Activated CD4-positive, alpha-beta T cell treated with anti-CD3 and anti-CD28 coated beads, Interleukin-10, Interleukin-2, amounts not matched to agents 100 ng/mL and 50 ng/mL, durations not matched to agents 16 hours and 8 hours (primary cell): ENCODE measurements around the gene C1orf198.
"Not testable (repeated sequence)": the region's sequence is repeated elsewhere in the genome, so short reads cannot be mapped to it uniquely, and the experiment has no call there.

Experiments used
- DNase-seq: peaks from one replicate; pipeline ENCODE4 v3.0.0-alpha.2; 2020

The C1orf198 gene

GRCh38 chr1:230858918-230859729, 9.2 kb downstream of the C1orf198 start:
- no peak for DNase-seq

- no peak for DNase-seq
These were observed 10.0 kb downstream of the C1orf198 start for GRCh38 chr1:230858236-230858820.

DNA sequence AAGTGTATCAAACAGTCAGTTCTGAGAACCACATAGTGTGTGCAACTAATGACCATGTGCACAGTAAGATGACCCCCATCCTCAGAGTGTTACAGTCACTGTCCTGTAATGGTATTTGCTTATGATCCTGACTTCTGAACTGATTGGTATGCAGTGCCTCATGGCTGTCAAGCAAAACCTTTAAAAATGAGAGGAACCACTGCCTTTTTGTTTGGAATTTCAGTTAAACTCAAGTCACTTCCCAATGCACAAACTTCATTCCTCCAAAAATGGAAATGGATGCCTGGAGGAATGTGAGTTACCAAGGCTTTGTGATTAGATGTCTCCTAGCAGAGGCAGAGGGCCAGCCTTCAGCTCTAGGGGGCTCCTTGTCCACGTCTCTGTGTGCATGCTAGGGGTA, 10.5 kb downstream of the C1orf198 start:
- no peak for DNase-seq

DNA sequence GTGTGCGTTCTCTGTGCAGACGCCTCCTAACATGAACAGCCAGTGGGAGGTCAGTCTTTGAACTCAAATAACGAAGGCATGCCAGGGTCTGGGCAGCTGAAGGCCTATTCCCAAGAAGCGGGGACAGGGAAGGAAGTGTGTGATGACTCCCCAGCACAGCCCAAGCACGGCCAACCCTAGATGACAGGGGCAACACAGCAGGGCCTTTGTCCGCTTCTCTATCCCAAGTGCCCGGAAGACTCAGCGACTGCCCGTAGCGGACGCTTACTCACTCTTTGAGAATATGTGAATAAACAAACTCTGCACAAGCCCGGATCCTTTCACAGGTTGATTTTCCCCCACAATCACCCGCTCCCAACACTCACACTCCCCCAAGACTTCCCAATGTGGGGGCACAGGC, 11.2 kb downstream of the C1orf198 start:
- DNase-seq: no peak

DNA sequence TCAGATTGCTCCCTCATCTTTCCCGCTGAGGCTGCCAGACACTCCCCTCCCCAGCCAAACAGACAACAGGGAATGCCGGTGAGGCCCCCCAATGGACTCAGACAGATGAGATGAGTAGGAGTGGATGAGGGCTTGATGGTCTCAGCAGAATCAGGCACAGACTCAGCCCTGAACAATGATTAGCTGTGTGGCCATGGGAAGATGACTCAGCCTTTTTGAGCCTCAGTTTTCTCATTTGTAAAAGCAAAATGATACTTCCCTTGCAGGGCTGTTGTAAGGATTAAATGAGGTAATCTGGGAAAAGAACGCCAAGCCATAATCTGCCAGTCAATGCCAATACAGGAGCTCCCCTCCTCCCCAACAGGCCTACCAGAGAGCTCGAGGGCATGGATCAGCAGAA, 12.4 kb downstream of the C1orf198 start:
- no peak for DNase-seq

GRCh38 chr1:230854423-230854822, 13.9 kb downstream of the C1orf198 start:
- no peak for DNase-seq

DNA sequence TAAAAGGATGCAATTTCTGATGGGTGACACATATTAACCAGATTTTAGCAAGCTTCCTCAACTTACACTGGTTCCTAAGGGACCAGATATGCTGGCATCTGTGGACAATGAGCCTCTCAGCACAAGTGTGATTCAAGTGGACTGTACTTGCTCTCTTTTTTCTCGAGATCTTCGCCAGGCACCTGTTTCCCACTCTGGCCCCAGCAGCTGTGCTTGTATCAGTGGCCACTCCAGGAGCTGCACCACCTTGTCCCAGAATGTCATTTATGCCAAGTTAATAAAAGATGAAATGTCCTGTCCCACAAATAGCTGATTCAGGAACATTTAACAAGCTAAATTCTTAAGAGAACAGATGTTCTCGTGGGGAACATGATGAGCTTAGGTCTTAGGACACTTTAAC, 14.6 kb downstream of the C1orf198 start:
- DNase-seq: no peak

DNA sequence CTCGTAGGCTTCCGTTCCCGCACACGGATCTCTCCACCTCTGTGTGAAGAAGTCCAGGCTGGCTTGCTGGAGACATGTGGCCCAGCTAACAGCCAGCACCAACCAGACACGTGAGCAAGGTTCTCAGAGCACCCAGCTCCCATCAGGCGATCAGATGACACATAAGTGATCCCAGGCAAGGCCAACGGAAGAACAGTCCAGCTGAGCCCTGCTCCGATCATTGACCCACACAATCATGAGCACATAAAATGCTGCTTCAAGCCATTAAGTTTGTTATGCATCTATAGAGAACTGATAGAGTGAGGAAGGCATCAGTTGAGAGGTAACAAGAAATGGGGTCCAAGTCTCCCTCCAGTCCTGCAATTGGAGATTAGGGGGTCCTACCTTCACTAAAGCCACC, 15.4 kb downstream of the C1orf198 start:
- no peak for DNase-seq

GRCh38 chr1:230851291-230851691, 17.0 kb downstream of the C1orf198 start:
- no peak for DNase-seq

DNA sequence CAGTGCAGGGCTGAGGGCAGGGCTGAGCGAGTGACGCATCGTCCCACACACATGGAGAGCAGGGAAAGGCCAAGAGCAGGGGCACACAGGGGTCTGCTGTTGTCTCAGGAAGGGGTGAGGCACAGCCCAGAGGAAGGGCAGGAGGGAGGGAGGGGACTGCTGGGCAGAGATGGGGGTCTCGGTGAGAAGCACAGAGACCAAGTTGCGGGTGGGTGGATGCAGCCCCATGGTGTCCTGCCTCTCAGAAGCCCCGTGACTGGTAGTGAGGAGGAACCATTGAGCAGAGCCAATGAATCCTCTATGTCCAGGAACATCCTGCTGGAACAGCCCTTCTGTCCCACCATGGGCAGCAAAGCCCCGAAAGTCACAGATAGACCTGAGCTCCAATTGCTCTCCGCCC, 17.8 kb downstream of the C1orf198 start:
- no peak for DNase-seq

GRCh38 chr1:230849451-230850224, 18.7 kb downstream of the C1orf198 start:
- DNase-seq: no peak

GRCh38 chr1:230848235-230848634, 20.1 kb downstream of the C1orf198 start:
- no peak for DNase-seq

DNA sequence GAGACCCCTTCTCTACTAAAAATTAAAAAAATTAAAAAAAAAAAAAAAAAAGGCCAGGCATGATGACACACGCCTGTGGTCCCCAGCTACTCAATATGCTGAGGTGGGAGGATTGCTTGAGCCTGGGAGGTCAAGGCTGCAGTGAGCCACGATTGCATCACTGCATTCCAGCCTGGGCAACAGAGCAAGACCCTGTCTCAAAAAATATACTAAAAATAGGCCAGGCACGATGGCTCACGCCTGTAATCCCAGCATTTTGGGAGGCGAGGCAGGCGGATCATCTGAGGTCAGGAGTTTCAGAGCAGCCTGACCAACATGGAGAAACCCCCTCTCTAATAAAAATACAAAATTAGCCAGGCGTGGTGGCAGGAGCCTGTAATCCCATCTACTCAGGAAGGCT, 23.1 kb downstream of the C1orf198 start:
- not testable (repeated sequence) for DNase-seq

DNA sequence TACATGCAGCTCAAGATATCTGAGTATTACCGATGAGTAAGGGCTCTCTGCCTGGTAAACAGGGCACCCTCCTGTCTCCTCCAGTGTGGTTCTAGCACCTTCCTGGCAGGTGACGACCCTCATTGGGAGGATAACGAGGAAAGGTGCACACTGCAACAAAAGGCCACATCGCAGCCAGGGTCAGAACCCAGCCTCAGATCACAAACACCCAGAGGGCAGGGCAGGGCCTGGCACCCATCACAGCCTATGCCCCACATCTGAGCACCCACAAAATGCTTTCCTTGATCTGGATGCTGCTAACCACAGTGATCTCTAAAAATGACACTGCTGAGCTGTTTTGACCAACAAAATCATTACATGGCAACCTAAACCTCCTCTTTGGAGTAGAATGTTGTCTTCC, 23.8 kb downstream of the C1orf198 start:
- DNase-seq: no peak

DNA sequence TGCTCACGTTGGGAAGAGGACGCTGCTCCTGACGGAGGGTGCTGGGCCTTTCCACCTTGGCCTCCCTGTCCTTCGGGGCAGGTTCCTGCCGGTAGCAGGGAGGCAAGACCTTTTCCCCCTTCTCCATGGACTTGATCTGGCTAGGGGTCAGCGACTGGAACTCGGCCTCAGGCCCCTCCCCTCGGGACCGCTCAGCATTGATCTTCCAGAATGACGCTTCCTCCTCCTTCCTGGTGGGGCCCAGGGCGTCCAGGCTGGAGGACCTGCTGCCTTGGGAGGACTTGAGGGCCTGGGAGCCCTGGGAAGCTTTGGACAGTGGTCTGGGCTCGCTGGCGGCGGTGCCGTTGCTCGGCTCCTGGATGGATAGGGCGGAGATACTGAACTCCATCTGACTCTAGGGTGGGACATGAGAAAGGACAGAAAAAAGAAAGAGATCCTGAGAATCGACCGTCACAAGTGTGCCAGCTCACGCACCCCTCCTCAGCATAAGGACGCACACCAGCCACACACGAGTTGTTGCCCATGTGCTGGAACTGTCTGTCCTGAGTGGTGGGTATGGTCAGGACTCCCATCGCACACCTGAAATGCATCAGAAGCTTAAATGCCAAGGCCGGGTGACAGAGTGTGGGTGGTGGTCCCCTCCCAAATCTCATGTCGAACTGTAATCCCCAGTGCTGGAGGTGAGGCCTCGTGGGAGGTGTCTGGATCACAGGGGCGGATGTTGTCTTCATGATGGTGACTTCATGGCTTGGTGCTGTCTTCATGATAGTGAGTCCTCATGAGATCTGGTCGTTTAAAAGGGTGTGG, 24.6 kb downstream of the C1orf198 start:
- DNase-seq: no peak

GRCh38 chr1:230842801-230843200, 25.5 kb downstream of the C1orf198 start:
- DNase-seq: no peak

DNA sequence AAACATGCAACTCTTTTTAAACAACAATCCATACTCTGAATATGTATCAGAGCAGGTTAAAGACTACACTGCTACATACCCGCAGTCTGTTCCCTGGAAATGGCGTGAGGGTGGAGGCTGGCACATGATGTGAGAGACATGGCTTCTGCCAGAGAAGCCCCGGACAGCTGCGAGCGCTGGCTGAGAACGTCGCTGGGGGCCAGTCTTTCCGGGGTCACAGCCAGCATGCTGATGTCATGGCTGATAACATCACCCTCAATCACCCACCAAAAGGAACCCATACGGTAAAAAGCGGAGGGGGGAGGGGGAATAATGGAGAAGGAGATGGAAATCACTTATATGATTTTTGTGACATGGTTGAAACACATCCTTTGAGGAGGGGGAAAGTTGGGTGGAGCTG, 29.1 kb downstream of the C1orf198 start:
- DNase-seq: no peak

- DNase-seq: no peak
These were observed 31.5 kb downstream of the C1orf198 start for GRCh38 chr1:230836793-230837192.

DNA sequence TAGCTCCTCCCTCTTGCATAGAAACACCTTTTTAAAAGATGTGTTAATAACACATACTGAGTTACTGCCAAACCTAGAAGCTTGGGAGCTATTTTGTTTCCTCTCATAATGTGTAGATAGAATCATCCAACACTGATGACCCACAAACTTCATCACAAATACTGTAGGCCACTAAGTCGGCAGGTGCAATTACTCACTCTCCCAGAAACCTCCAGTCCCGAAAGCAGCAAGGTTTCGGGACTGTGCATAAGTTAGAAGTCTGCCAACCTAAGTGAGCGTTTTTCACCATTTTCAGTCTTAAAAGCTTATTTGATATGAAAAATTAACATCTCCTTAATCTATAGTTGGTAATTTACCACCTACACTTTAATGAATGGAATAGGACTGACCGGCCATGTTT, 32.0 kb downstream of the C1orf198 start:
- no peak for DNase-seq

- no peak for DNase-seq
These were observed 34.0 kb downstream of the C1orf198 start for GRCh38 chr1:230834292-230834691.

- no peak for DNase-seq
These were observed 34.8 kb downstream of the C1orf198 start for GRCh38 chr1:230833511-230833910.

DNA sequence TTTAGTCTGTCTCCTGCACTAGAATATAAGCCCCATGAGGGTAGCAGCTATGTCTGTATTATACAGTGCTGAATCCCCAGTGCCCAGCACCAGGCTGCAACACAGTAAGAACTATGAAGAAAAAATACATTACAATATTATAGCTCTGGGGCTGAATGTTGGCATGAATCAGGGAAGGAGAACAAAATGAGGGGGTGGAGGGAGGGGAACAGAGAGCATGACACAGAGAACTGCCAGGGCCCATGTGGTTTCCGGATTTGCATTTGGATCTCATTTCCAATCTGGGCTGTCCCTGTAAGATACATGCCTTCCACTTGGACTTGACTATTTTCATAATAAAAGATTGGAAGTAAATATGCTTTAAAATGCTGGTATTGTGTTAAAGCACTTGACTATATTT, 35.8 kb downstream of the C1orf198 start:
- DNase-seq: no peak

DNA sequence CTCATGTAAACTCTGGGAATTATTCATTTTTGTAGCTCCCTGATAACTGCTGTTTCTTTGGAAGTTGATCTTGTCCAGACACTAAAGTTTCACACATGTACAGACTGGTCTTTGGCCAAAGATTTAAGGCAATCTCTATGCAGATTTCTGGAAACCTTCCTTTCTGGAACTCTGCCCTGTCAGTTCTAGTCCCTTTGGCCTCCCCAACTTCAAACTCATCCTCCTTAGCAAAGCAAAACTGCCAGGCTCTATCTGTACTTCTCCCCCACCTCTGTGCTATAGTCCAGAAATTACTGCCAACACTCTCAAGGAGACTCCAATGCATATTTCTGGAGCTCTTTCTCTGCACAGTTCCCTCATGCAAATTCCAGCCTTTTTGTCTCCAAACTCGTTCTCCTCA, 36.5 kb downstream of the C1orf198 start:
- DNase-seq: no peak
